HEK293 (cell line): ENCODE measurements around the gene TOP3B.

Source experiments
- HOXA7 ChIP-seq: sonication (generic); formaldehyde crosslinking; IDR thresholded peaks from 2 replicates; pipeline ENCODE4 v1.8.1; 2022; ENCODE audit warnings: missing genetic modification reagents, borderline replicate concordance
- ZNF10 ChIP-seq: fragments of 450-650 bp; formaldehyde crosslinking; IDR thresholded peaks from 2 replicates; pipeline ENCODE4 v1.5.1; 2017; ENCODE audit warnings: missing biosample characterization, missing genetic modification characterization
- TF ChIP-seq, protein P1 (sequence below): fragments of 450-650 bp; formaldehyde crosslinking; IDR thresholded peaks from 2 replicates; pipeline ENCODE4 v1.5.1; 2016; ENCODE audit warnings: missing biosample characterization, missing genetic modification characterization, borderline replicate concordance

DNA sequence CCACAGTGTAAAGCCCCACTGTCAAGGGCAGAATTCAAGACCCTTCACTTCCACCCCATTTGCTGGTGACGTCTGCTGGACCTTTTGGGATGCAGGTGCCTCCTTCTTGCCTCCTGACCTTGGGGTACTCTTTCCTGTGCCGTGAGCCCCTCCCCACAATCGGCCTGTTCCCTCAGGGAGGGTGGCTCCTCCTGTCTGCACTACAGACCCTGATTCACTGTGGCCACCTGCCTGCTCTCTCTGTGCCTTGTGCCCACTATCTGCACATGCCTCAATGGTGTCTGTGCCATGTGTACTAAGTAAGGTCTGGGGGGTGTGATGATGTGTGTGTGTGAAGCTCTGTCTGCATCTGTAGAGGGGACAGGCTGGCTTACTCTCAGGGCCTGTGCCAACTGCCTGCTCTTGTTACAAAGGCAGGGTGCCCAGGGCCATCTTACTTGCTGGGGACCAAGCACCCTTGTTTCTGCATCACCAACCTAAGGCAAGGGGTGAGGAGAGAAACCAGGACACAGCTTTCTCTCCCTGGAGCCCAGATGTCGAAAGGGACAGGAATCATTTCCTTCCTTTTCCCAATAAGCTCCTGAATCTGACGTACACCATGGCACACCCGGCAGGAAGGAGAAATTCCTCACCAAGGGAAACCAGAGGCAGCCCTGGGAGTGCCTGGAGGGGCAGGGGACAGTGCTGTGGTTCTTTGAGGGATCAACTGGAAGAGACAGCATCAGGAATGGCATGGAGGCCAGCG is 33.6 kb downstream of the TOP3B start:
- TF ChIP-seq, protein P1, sequence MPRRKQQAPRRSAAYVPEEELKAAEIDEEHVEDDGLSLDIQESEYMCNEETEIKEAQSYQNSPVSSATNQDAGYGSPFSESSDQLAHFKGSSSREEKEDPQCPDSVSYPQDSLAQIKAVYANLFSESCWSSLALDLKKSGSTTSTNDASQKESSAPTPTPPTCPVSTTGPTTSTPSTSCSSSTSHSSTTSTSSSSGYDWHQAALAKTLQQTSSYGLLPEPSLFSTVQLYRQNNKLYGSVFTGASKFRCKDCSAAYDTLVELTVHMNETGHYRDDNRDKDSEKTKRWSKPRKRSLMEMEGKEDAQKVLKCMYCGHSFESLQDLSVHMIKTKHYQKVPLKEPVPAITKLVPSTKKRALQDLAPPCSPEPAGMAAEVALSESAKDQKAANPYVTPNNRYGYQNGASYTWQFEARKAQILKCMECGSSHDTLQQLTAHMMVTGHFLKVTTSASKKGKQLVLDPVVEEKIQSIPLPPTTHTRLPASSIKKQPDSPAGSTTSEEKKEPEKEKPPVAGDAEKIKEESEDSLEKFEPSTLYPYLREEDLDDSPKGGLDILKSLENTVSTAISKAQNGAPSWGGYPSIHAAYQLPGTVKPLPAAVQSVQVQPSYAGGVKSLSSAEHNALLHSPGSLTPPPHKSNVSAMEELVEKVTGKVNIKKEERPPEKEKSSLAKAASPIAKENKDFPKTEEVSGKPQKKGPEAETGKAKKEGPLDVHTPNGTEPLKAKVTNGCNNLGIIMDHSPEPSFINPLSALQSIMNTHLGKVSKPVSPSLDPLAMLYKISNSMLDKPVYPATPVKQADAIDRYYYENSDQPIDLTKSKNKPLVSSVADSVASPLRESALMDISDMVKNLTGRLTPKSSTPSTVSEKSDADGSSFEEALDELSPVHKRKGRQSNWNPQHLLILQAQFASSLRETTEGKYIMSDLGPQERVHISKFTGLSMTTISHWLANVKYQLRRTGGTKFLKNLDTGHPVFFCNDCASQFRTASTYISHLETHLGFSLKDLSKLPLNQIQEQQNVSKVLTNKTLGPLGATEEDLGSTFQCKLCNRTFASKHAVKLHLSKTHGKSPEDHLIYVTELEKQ (tag by site-specific recombination) = no peak
- TF ChIP-seq HOXA7 (CRISPR knock-in tag) = no peak
- TF ChIP-seq ZNF10 = no peak
